Hepatocyte (in vitro differentiated cells): ENCODE data around the gene GOLPH3. TPM values are rescaled to one million over a fixed set of nuclear protein-coding genes. Genes with fewer than 3 reads are reported as not detected.
A peak's percentile ranks its signal among the peaks of the same experiment; 100 is the strongest.

ENCODE experiments used
- DNase-seq: peaks from one replicate; pipeline ENCODE4 v3.0.0-alpha.2; 2016; ENCODE audit warnings: low spot score
- H2AFZ ChIP-seq: fragments of 200-600 bp; sonication (generic); 2 replicates; pipeline ENCODE4 v1.6.0; 2016; ENCODE audit warnings: antibody characterized with exemption, mild to moderate bottlenecking
- H3K27ac ChIP-seq: fragments of 200-600 bp; sonication (generic); 2 replicates; pipeline ENCODE4 v1.5.1; 2016; ENCODE audit warnings: mild to moderate bottlenecking
- H3K27me3 ChIP-seq: fragments of 200-600 bp; sonication (generic); 2 replicates; pipeline ENCODE4 v1.6.1; 2016
- H3K36me3 ChIP-seq: fragments of 200-600 bp; sonication (generic); replicated peaks from 2 replicates; pipeline ENCODE4 v1.5.1; 2016; ENCODE audit warnings: low read depth; ENCODE audit not compliant: insufficient read depth
- H3K4me1 ChIP-seq: fragments of 200-600 bp; sonication (generic); 2 replicates; pipeline ENCODE4 v1.5.1; 2016; ENCODE audit warnings: mild to moderate bottlenecking, moderate library complexity; ENCODE audit not compliant: insufficient read depth
- H3K4me2 ChIP-seq: fragments of 200-600 bp; sonication (generic); 2 replicates; pipeline ENCODE4 v1.6.0; 2016
- H3K4me3 ChIP-seq: fragments of 200-600 bp; sonication (generic); 2 replicates; pipeline ENCODE4 v1.5.1; 2016; ENCODE audit warnings: mild to moderate bottlenecking
- H3K79me2 ChIP-seq: fragments of 200-600 bp; sonication (generic); 2 replicates; pipeline ENCODE4 v1.6.0; 2017; ENCODE audit warnings: mild to moderate bottlenecking
- H3K9me2 ChIP-seq: fragments of 200-600 bp; sonication (generic); replicated peaks from 2 replicates; pipeline ENCODE4 v1.6.0; 2017; ENCODE audit warnings: mild to moderate bottlenecking; ENCODE audit not compliant: insufficient read depth
- H3K9me3 ChIP-seq: fragments of 200-600 bp; sonication (generic); 2 replicates; pipeline ENCODE4 v1.5.1; 2016; ENCODE audit warnings: low read depth, mild to moderate bottlenecking
- H4K20me1 ChIP-seq: fragments of 200-600 bp; sonication (generic); 2 replicates; pipeline ENCODE4 v1.6.0; 2016; ENCODE audit warnings: mild to moderate bottlenecking; ENCODE audit not compliant: insufficient read depth, poor library complexity, severe bottlenecking
- EZH2 ChIP-seq: fragments of 200-600 bp; sonication (generic); IDR thresholded peaks from 2 replicates; pipeline ENCODE4 v1.6.1; 2016; ENCODE audit warnings: antibody characterized with exemption, mild to moderate bottlenecking, borderline replicate concordance
- EZH2phosphoT487 ChIP-seq: fragments of 200-600 bp; sonication (generic); IDR thresholded peaks from one replicate; pipeline ENCODE4 v1.6.1; 2018; ENCODE audit warnings: antibody characterized with exemption, mild to moderate bottlenecking, low read depth, moderate library complexity; ENCODE audit not compliant: unreplicated experiment, severe bottlenecking
- WGBS: methylation state at CpG from one replicate; pipeline ENCODE4 v1.1.6; 2016; ENCODE audit warnings: low lambda C conversion rate; ENCODE audit errors: missing lambda C conversion rate; 5-methylcytosine and 5-hydroxymethylcytosine counted together
- polyA plus RNA-seq: library from polyadenylated mRNA; unstranded; fragments of >200 nt; fragmentation: Nextera tagmentation; extraction: Ambion mirVana; gene quantifications from 2 replicates; pipeline ENCODE4 v1.2.1, GENCODE V29; 2016
- total RNA-seq: library from RNA; depleted of rRNA; stranded (reverse); fragments of >200 nt; gene quantifications from 2 replicates; pipeline ENCODE4 v1.2.3, GENCODE V29; 2014
- TF ChIP-seq, protein P1 (sequence below): fragments of 200-600 bp; sonication (generic); IDR thresholded peaks from 2 replicates; pipeline ENCODE4 v1.5.1; 2016; ENCODE audit warnings: antibody characterized with exemption, mild to moderate bottlenecking; ENCODE audit not compliant: poor library complexity

GOLPH3 gene
- total and polyA plus RNA-seq, 2 experiments from 2014 or later, result 115 to 145 TPM

DNA sequence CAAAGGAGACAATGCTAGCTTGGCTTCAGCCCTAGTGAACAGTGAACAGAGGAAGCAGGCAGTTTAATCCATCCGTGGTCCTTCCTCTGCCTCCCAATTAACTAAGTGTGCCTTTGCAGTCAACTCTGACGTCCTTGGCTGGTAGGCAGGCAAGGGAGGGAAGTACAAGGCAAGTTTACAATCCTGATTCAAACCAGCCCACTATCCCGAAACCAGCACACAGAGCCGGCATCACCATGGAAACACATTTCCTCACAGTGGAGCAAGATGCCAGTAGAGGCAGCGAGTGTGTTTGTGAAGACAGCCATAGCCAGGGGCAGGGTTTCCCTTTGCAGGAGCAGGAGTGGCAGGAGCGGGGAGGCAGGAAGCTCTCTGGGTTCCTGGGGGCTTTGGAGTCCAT lies 73.9 kb downstream of the GOLPH3 start:
- H3K4me2 ChIP-seq, result no peak overlapping the region
- H3K79me2 ChIP-seq, result no peaks in the 10 kb centered on the region
- H3K9me2 ChIP-seq, result no peaks in the 10 kb centered on the region
- H2AFZ ChIP-seq, result no peak overlapping the region
- no peaks in the 10 kb centered on the region for H3K36me3 ChIP-seq
- 63% methylated on average over 6 of the region's 6 CpGs for WGBS
- H4K20me1 ChIP-seq, result no peaks in the 10 kb centered on the region
- H3K27ac ChIP-seq, result no peak overlapping the region
- no peaks in the 10 kb centered on the region for H3K4me1 ChIP-seq
- no peaks in the 10 kb centered on the region for H3K27me3 ChIP-seq
- H3K4me3 ChIP-seq, result no peak overlapping the region
- no peaks in the 10 kb centered on the region for H3K9me3 ChIP-seq
- peak; percentile 32 for DNase-seq
- TF ChIP-seq EZH2 (no peak), EZH2phosphoT487 (no peak)
- TF ChIP-seq, protein P1, sequence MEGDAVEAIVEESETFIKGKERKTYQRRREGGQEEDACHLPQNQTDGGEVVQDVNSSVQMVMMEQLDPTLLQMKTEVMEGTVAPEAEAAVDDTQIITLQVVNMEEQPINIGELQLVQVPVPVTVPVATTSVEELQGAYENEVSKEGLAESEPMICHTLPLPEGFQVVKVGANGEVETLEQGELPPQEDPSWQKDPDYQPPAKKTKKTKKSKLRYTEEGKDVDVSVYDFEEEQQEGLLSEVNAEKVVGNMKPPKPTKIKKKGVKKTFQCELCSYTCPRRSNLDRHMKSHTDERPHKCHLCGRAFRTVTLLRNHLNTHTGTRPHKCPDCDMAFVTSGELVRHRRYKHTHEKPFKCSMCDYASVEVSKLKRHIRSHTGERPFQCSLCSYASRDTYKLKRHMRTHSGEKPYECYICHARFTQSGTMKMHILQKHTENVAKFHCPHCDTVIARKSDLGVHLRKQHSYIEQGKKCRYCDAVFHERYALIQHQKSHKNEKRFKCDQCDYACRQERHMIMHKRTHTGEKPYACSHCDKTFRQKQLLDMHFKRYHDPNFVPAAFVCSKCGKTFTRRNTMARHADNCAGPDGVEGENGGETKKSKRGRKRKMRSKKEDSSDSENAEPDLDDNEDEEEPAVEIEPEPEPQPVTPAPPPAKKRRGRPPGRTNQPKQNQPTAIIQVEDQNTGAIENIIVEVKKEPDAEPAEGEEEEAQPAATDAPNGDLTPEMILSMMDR, result no peak

DNA sequence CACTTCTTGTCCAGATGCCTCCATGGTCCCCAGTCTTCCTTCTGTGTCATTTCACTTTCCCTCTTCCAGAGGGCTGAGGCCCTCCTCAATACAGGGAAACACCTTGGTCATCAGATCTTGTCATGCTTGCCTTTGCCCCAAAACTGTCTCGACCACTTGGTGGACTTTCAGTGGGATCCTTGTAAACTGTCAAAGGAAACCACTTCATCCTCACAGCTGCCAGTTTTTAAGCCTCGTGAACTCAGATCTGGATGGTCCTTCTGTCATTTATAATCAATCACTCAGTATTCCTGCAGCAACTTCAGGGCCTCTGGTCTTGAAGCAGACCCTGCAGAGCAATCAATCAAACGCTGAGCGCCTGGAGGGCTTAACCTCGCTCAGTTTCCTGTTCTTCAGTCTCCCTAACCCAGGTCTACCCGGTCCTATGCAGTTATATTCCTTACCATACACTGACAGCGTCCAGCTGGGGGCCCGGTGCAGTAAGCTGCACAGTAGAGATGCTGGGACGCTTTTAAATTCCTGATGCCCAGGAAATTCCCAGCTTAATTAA lies 74.6 kb downstream of the GOLPH3 start:
- Histone ChIP-seq H3K4me1 (no peaks in the 10 kb centered on the region), H4K20me1 (no peaks in the 10 kb centered on the region), H3K9me3 (no peaks in the 10 kb centered on the region), H3K36me3 (no peaks in the 10 kb centered on the region), H2AFZ (no peak overlapping the region), H3K27ac (peak overlapping the region; percentile 27), H3K27me3 (no peaks in the 10 kb centered on the region), H3K79me2 (no peaks in the 10 kb centered on the region), H3K4me3 (no peak overlapping the region), H3K9me2 (no peaks in the 10 kb centered on the region), H3K4me2 (no peak overlapping the region)
- 61% methylated on average over 9 of the region's 9 CpGs for WGBS
- no peak for DNase-seq
- no peak for TF ChIP-seq EZH2
- no peak for TF ChIP-seq EZH2phosphoT487
- TF ChIP-seq, protein P1, result no peak

DNA sequence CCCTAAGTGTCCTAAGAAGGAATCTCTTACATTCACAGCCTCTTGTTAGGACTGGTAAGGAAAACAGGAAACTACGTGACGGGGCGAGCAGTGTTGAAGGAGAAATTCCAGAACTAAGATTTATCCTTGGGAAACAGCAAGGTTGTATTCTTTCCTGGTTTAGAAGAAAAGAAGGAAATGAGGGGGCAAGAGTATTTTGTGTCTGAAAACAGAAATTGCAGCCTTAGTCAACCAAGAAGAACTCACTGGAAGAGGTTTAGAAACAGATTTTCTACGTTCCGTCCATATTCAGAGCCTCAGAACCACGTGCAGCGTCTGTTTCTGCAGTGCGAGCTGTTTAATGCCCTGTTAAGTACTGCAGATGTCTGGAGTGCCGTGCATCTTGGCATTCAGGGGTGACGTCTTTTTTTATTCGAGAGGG lies 75.2 kb downstream of the GOLPH3 start:
- no peaks in the 10 kb centered on the region for H4K20me1 ChIP-seq
- no peaks in the 10 kb centered on the region for H3K79me2 ChIP-seq
- H3K27me3 ChIP-seq, result no peaks in the 10 kb centered on the region
- no peaks in the 10 kb centered on the region for H3K9me3 ChIP-seq
- no peak overlapping the region for H3K4me2 ChIP-seq
- H3K27ac ChIP-seq, result peak overlapping the region; percentile 3
- no peaks in the 10 kb centered on the region for H3K9me2 ChIP-seq
- no peak for DNase-seq
- H3K36me3 ChIP-seq, result no peaks in the 10 kb centered on the region
- H2AFZ ChIP-seq, result no peak overlapping the region
- H3K4me1 ChIP-seq, result no peaks in the 10 kb centered on the region
- WGBS, result 68% methylated on average over 11 of the region's 11 CpGs
- TF ChIP-seq, protein P1, result no peak
- TF ChIP-seq EZH2, result no peak
- no peak for TF ChIP-seq EZH2phosphoT487
- no peak overlapping the region for H3K4me3 ChIP-seq
